ENCODE results near the gene ZEB1. TPM values are rescaled to one million over a fixed set of nuclear protein-coding genes. Genes with fewer than 3 reads are reported as not detected.

The ZEB1 gene
- total and polyA plus RNA-seq, 9 of the 15 experiments (the other 6 are each of a cell fraction or from before 2014, with no cell fraction given) = 2.1 to 8.4 (median 4.9) TPM

DNA sequence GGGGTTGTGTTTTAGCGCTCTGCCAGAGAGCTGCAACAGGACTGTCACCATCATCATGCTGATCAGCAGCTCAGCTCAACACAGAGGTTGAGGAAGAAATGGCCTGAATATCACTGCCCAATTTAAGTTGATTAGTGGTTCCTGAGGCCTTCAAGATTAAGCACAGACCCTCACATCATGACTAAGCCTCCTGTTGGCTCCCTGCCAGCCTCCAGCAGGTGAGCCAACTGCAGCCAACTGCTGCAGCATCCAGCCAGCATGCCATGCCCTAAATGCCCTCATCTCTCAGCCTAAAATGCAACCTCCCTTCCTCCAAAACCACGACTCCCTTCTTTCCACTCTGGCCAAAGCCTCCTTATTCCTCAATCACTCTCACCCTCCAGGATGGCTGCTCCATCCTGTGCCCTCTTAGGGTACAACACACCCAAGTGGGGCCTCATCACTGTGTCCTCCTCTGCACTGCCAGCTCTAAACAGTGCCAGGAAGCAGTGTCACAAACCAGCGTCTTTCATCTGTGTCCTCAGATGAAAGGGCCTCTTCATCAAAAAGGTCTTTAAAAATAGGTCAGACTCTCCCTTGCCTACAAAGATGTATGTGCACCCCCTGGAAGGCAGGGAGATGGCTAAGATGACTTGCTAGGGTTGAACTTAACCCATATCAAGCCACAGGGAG is 259.3 kb downstream of the ZEB1 start (continued):
- TF ChIP-seq, protein P1, sequence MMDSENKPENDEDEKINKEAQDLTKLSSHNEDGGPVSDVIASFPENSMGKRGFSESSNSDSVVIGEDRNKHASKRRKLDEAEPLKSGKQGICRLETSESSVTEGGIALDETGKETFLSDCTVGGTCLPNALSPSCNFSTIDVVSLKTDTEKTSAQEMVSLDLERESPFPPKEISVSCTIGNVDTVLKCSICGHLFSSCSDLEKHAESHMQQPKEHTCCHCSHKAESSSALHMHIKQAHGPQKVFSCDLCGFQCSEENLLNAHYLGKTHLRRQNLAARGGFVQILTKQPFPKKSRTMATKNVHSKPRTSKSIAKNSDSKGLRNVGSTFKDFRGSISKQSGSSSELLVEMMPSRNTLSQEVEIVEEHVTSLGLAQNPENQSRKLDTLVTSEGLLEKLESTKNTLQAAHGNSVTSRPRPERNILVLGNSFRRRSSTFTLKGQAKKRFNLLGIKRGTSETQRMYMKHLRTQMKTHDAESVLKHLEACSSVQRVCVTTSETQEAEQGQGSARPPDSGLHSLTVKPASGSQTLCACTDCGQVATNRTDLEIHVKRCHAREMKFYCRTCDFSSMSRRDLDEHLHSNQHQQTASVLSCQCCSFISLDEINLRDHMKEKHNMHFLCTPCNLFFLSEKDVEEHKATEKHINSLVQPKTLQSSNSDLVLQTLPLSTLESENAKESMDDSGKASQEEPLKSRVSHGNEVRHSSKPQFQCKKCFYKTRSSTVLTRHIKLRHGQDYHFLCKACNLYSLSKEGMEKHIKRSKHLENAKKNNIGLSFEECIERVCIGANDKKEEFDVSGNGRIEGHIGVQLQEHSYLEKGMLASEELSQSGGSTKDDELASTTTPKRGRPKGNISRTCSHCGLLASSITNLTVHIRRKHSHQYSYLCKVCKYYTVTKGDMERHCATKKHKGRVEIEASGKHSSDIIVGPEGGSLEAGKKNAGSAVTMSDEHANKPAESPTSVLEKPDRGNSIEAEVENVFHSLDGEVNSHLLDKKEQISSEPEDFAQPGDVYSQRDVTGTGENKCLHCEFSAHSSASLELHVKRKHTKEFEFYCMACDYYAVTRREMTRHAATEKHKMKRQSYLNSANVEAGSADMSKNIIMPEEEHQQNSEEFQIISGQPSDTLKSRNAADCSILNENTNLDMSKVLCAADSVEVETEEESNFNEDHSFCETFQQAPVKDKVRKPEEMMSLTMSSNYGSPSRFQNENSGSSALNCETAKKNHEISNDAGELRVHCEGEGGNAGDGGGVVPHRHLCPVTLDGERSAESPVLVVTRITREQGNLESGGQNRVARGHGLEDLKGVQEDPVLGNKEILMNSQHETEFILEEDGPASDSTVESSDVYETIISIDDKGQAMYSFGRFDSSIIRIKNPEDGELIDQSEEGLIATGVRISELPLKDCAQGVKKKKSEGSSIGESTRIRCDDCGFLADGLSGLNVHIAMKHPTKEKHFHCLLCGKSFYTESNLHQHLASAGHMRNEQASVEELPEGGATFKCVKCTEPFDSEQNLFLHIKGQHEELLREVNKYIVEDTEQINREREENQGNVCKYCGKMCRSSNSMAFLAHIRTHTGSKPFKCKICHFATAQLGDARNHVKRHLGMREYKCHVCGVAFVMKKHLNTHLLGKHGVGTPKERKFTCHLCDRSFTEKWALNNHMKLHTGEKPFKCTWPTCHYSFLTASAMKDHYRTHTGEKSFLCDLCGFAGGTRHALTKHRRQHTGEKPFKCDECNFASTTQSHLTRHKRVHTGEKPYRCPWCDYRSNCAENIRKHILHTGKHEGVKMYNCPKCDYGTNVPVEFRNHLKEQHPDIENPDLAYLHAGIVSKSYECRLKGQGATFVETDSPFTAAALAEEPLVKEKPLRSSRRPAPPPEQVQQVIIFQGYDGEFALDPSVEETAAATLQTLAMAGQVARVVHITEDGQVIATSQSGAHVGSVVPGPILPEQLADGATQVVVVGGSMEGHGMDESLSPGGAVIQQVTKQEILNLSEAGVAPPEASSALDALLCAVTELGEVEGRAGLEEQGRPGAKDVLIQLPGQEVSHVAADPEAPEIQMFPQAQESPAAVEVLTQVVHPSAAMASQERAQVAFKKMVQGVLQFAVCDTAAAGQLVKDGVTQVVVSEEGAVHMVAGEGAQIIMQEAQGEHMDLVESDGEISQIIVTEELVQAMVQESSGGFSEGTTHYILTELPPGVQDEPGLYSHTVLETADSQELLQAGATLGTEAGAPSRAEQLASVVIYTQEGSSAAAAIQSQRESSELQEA (IDR thresholded peaks at IDR 0.05; ENCODE audit: low read depth) = no peak
- TF ChIP-seq NFIC (IDR thresholded peaks at IDR 0.05) (peak; percentile 52; the same call in 1 of the 2 replicates), NFRKB (IDR thresholded peaks at IDR 0.05; ENCODE audit: low read depth) (no peak), PRPF4 (IDR thresholded peaks at IDR 0.05; ENCODE audit: insufficient read depth, low read depth, low read length, poor library complexity, severe bottlenecking) (no peak), SMAD4 (CRISPR knock-in tag; conservative IDR thresholded peaks at IDR 0.05) (no peak)
